Amygdala (tissue), 56 donors: ENCODE results near the gene SUPT4H1.

Experiments used
- DNase-seq, 56 donors: peaks; one replicate each; lab custom pipeline; 2025; lab: John Stamatoyannopoulos, UW

SUPT4H1 gene

GRCh38 chr17:58321571-58322525 is 30.2 kb downstream of the SUPT4H1 start:
- DNase-seq = no peak

- DNase-seq = no peak
Measured at GRCh38 chr17:58320570-58321323, 31.3 kb downstream of the SUPT4H1 start.

- no peak for DNase-seq
Measured at GRCh38 chr17:58320163-58320558, 31.8 kb downstream of the SUPT4H1 start.

GRCh38 chr17:58319173-58320162 is 32.5 kb downstream of the SUPT4H1 start:
- DNase-seq = no peak

- DNase-seq = no peak
Measured at GRCh38 chr17:58318627-58319172, 33.3 kb downstream of the SUPT4H1 start.

GRCh38 chr17:58318065-58318481 is 33.9 kb downstream of the SUPT4H1 start:
- no peak for DNase-seq

- DNase-seq = peak in 2 of 56 donors; percentile 29 to 35
Measured at GRCh38 chr17:58317421-58318064, 34.5 kb downstream of the SUPT4H1 start.

- DNase-seq = no peak
Measured at GRCh38 chr17:58316260-58316960, 35.6 kb downstream of the SUPT4H1 start.

- no peak for DNase-seq
Measured at GRCh38 chr17:58315750-58316149, 36.3 kb downstream of the SUPT4H1 start.

GRCh38 chr17:58315281-58315711 is 36.7 kb downstream of the SUPT4H1 start:
- no peak for DNase-seq

- no peak for DNase-seq
Measured at GRCh38 chr17:58314706-58315015, 37.3 kb downstream of the SUPT4H1 start.

- no peak for DNase-seq
Measured at GRCh38 chr17:58313815-58314705, 37.9 kb downstream of the SUPT4H1 start.

GRCh38 chr17:58312829-58313228 is 39.2 kb downstream of the SUPT4H1 start:
- DNase-seq = no peak

- DNase-seq = no peak
Measured at GRCh38 chr17:58312021-58312630, 39.9 kb downstream of the SUPT4H1 start.

GRCh38 chr17:58311429-58311894 is 40.5 kb downstream of the SUPT4H1 start:
- no peak for DNase-seq

GRCh38 chr17:58310511-58311428 is 41.2 kb downstream of the SUPT4H1 start:
- DNase-seq = no peak
